ENCODE data around the gene ANAPC1.
A peak's percentile ranks its signal among the peaks of the same experiment; 100 is the strongest.
"Not testable (repeated sequence)": the region's sequence is repeated elsewhere in the genome, so short reads cannot be mapped to it uniquely, and the experiment has no call there.

Gene ANAPC1

GRCh38 chr2:111883661-111884591, at the start of gene ANAPC1:
TSS of gene ANAPC1 (minus strand) at chr2:111884193. CDS start at chr2:111880825, 3,368 bp downstream.
- DNase-seq (ENCODE audit: low spot score) = peak; percentile 83

DNA sequence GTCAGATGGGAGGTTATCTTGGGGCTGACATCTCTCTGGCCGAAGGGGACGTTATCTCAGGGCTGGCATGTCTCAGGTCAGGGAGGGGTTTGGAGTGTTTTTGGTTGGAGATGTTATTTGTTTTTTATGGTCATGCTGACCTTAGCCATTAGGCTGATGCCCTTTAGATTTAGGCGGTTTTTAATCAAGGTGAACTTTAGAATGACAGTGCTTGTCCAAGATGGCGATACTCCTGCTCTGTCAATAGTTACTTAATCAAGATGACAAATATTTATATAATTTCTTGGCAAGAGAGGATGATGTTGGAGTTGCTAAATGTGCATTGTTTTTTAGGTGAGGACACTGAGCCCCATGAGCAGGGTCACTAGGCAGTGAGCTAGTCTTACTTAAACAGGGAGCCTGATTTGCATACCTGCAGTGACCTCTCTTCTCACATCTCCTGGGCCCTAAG, 48.9 kb upstream of the ANAPC1 start:
- no peak for DNase-seq (ENCODE audit: low spot score)

DNA sequence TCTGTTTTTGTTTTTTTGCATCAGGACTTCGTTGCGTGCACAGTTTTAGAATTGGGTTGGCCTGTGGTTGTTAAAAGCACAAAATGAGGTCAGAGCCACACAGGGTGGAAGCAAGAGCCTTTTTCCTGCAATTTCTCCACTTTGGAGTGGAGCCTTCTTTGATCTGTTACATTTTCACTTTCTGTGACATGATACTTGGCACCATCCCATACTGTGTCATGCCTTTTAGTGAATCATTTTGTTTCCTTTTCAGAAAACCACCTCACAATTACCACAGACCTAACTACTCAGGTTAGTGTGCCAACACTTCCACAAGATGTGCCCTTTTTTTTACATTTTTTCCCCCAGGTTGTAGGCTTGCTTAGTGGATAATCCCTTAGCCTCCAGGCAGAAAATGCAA, 46.9 kb upstream of the ANAPC1 start:
- peak; percentile 44 for DNase-seq (ENCODE audit: low spot score)

DNA sequence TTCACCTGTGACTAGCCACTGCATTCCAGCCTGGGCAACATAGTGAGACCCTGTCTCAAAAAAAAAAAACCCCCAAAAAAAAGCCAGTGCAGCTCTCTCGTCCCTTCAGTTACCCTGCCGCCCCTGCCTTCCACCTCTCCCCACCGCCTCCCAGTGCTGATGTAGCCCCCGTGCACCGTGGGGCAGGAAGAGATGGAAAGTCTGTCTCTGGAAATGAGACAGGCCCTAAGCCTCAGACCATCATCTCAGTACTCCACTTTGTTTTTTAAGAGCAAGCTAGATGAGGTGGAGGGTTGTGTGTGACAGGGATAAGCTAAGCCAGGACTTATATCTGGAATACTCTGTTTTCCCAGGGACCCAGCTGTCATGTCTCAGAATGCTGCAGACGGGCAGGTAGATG, 46.4 kb upstream of the ANAPC1 start:
- DNase-seq (ENCODE audit: low spot score) = no peak

GRCh38 chr2:111927723-111928122, 43.7 kb upstream of the ANAPC1 start:
- DNase-seq (ENCODE audit: low spot score) = no peak

GRCh38 chr2:111924617-111925107, 40.7 kb upstream of the ANAPC1 start:
- no peak for DNase-seq (ENCODE audit: low spot score)

- DNase-seq (ENCODE audit: low spot score) = no peak
Observed at GRCh38 chr2:111923276-111923804, 39.3 kb upstream of the ANAPC1 start.

DNA sequence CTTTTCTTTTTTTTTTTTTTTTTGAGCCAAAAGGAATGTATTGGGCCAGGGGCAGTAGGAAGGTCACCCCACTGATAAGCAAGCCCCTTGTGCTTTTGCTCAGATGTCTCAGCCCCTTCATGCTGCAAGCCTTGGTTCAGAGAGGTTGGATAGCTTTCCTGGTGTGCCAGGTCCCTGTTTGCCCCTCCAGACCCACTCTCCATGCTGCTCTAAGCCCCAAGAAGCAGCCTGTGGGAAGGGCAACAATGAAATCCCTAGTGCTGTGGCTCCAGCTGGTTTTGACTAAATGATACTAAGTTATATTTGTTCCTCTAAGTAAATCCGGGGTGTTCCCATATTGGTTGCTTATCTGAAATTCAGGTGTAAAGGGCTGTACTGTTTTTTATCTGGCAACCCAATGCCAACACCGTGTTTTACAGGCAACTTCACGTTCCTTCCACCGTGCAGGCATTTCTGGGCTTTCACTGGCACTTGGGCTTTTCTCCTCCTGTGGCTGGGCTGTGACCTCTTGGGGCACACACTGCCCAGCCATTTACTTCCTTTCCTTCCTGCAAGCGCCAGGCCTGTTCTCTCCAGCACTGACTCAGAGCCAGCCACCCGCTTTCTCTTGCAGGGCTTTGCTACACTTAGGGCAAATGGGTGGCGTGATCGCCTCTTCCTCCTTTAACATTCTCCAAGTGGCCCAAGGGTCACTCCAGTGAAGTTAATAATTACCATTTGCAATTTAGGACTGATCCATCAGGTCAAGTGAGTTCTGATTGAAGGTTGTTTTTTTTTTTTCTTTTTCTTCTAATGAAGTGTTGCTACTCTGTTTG, 36.0 kb upstream of the ANAPC1 start:
- DNase-seq (ENCODE audit: low spot score) = peak; percentile 50

DNA sequence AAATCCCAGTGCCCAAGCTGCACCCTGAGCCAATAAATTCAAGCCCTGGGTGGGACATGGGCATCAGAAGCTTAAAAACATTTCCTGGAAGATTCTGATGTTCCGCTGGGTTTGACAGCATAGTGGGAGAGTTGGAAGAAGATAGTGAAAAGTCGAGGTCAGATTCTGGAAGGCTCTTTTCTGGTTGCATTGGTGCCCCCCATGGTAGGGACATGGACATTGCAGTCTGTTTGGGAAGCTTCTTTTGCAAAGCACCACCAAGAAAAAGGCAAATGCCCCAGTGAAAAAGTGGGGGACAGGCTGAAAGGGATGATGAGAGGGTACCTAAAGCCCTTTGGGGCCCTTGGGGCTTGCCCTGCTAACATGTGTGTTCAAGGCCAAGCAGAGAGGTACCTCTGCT, 35.4 kb upstream of the ANAPC1 start:
- DNase-seq (ENCODE audit: low spot score) = no peak

- no peak for DNase-seq (ENCODE audit: low spot score)
Observed at GRCh38 chr2:111918383-111918806, 34.4 kb upstream of the ANAPC1 start.

DNA sequence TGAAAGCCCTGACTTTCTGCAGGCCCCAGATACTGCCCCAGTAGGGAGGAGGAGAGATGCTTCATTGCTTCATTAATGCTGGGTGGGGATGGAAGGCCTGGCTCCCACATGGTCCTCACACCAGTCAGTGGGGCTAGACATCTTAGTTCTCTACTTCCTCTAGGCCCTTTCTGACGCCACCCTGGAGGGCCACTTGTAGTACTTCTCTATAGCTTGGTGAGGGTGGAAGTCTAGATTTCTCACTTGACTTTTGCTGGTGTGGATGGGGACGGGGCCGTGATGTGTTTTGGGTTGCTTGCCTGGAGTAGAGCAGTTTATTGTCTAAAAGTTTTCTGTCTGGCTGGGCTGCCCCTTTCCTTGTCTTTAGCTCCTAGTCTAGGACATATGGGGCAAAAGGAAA, 33.1 kb upstream of the ANAPC1 start:
- DNase-seq (ENCODE audit: low spot score) = no peak

DNA sequence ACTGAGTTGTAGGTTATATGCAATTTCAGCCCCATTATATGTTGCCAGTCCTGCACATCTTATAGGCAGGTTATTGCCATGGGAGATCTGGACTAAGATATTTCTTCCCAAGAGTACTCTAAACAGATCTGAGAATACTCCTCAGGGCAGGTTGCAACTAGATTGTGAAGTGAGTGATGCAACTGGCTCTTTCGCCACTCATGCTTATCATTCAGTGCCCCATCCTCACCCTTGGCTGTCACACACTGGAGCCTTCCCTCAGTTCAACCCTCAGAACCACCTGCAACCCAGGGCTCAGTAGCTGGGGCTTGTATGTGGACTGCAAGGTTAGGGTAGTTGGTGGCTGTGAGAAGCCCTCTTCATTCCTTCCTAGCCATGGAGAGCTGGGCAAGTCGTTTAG, 28.6 kb upstream of the ANAPC1 start:
- no peak for DNase-seq (ENCODE audit: low spot score)

DNA sequence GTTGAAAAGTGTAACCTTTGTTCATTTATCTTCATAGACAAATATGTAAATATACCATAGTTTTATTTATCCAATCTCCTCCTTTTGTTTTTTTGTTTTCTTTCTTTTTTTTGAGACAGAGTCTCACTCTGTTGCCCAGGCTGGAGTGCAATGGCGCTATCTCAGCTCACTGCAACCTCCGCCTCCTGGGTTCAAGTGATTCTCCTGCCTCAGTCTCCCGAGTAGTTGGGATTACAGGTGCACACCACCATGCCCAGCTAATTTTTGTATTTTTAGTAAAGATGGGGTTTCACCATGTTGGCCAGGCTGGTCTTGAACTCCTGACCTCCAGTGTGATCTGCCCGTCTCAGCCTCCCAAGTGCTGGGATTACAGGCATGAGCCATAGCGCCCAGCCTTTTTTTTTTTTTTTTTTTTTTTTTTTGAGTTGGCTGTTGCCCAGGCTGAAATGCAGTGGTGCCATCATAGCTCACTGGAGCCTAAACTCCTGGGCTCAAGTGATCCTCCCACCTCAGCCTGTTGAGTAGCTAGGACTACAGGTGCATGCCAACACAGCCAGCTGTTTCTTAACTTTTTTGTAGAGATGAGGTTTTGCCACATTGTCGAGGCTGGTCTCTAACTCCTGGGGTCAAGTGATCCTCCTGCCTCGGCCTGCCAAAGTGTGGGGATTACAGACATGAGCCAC, 27.4 kb upstream of the ANAPC1 start:
- not testable (repeated sequence) for DNase-seq (ENCODE audit: low spot score)

DNA sequence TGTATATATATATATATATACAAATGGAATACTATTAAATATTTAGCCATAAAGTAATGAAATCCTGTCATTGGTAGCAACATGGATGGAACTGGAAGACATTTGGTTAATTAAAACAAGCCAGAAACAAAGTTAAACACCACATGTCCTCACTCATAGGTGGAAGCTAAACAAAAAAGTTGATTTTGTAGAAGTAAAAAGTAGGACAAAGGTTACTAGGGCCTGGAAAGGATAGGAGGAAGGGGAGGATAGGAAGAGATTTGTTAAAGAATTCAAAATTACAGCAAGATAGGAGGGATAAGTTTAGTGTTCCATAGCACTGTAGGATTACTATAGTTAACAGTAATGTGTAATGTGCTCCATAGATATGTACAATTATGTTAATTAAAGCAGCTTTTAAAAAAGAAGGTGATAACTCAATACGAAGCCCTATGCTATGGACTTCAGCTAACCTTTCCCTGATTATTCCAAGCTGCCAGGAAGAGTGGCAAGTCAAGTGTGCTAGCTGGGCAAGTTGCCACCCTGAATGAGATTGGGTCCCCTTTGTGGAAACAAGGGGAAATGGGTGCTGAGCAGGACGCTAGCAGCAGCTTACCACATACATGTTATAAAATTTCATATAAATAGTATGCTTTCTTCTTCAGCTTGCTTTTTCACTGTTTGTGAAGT, 26.8 kb upstream of the ANAPC1 start:
- no peak for DNase-seq (ENCODE audit: low spot score)

- not testable (repeated sequence) for DNase-seq (ENCODE audit: low spot score)
Observed at GRCh38 chr2:111909997-111910396, 26.0 kb upstream of the ANAPC1 start.

- DNase-seq (ENCODE audit: low spot score) = no peak
Observed at GRCh38 chr2:111909079-111909478, 25.1 kb upstream of the ANAPC1 start.

- no peak for DNase-seq (ENCODE audit: low spot score)
Observed at GRCh38 chr2:111908578-111908977, 24.6 kb upstream of the ANAPC1 start.

DNA sequence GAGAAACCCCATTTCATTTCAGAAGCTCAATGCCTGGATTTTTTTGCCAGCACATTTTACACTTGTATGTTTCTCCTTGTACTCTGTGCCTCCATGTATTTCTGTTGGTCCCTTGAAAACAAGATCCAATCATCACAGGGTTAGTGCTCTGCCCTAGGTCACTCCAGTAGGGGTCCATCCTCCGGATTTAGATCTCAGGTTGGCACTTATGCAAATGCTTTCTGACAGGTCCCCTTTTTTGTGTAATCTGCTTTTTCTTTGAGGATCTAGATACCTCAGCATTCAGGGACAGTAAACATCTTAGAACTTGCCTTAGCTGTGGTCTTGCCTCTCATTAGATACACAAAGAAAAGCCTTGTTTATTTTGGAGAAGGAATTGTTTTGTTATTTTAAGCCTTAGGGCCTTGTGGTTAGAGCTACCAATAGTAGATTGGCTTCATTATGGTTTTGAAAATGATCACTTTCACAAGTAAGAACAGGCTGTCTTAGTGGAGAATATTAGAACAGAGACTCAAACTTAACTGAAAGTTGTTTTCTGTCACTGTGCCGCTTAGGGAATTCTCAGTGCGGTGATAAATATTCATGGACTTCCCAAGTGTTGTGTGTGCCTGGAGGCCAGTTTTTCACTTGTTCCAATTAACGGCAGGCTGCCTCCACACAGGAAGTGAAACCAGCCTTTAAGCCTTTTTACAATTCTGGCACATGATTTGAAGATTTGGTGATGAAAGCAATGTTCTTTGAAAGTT, 22.2 kb upstream of the ANAPC1 start:
- no peak for DNase-seq (ENCODE audit: low spot score)

DNA sequence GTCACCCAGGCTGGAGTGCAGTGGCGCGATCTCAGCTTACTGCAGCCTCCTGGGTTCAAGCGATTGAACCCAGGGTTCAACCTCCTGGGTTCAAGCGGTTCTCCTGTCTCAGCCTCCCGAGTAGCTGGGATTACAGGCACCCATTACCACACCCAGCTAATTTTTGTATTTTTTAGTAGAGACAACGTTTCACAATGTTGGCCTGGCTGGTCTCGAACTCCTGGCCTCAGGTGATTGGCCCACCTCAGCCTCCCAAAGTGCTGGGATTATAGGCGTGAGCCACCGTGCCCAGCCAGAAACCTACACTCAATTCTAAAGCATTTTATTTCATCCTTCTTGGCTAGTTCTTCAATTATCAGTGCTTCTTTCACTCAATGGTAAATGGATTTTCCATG, 21.5 kb upstream of the ANAPC1 start:
- DNase-seq (ENCODE audit: low spot score) = not testable (repeated sequence)

DNA sequence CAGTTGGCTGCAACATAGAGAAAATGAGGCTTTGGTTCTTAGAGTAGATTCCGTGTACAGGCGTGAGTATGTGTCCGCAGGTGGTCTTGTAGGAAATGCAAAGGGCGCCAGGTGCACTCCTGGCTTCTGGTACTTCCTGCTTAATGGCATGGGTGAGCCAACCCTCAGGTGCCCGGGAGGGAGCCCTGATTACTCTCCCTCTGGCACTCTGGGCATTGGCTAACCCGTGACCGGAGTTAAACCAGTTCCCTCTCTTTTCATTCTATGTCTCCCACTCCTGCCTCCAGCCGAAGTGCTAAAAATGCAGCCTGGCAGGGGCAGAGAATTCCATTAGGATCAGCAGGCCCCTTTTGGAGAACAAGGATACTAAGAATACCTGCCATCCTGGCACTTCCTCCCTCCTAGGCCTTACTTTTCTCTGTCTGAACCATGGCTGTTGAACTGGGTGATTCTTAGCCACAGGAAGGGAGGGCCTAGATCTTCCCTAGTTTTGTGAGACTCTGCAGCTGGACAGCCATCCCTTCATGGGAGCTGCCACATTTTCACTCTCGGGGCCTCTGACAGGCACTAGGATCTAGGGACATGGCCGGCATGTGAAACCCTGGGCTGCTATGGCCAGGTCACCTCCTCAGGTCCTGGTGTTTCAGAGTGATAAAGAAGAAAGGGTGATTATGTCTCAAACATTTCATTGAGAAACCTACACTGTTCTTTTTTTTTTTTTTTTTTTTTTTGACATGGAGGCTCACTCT, 20.9 kb upstream of the ANAPC1 start:
- no peak for DNase-seq (ENCODE audit: low spot score)

Measured in kidney capillary endothelial cell (primary cell).